ENCODE measurements around the gene SPSB3.

SPSB3 gene

GRCh38 chr16:1763521-1764511 lies 18.6 kb downstream of the SPSB3 start:
- DNase-seq (ENCODE audit: low spot score) = no peak

GRCh38 chr16:1762879-1763520 lies 19.4 kb downstream of the SPSB3 start:
- no peak for DNase-seq (ENCODE audit: low spot score)

- DNase-seq (ENCODE audit: low spot score) = no peak
These were observed 20.0 kb downstream of the SPSB3 start for GRCh38 chr16:1762196-1762878.

- no peak for DNase-seq (ENCODE audit: low spot score)
These were observed 20.6 kb downstream of the SPSB3 start for GRCh38 chr16:1761751-1762150.

- no peak for DNase-seq (ENCODE audit: low spot score)
These were observed 21.5 kb downstream of the SPSB3 start for GRCh38 chr16:1760911-1761310.

GRCh38 chr16:1759511-1759910 lies 22.9 kb downstream of the SPSB3 start:
- no peak for DNase-seq (ENCODE audit: low spot score)

- DNase-seq (ENCODE audit: low spot score) = no peak
These were observed 23.4 kb downstream of the SPSB3 start for GRCh38 chr16:1758923-1759322.

GRCh38 chr16:1757714-1758461 lies 24.5 kb downstream of the SPSB3 start:
- DNase-seq (ENCODE audit: low spot score) = no peak

- no peak for DNase-seq (ENCODE audit: low spot score)
These were observed 28.2 kb downstream of the SPSB3 start for GRCh38 chr16:1754204-1754603.

- DNase-seq (ENCODE audit: low spot score) = no peak
These were observed 29.5 kb downstream of the SPSB3 start for GRCh38 chr16:1752853-1753252.

GRCh38 chr16:1751946-1752345 lies 30.4 kb downstream of the SPSB3 start:
- DNase-seq (ENCODE audit: low spot score) = no peak

GRCh38 chr16:1749152-1750117 lies 32.9 kb downstream of the SPSB3 start:
- no peak for DNase-seq (ENCODE audit: low spot score)

- DNase-seq (ENCODE audit: low spot score) = no peak
These were observed 34.4 kb downstream of the SPSB3 start for GRCh38 chr16:1747934-1748333.

- DNase-seq (ENCODE audit: low spot score) = no peak
These were observed 35.6 kb downstream of the SPSB3 start for GRCh38 chr16:1746693-1747195.

- no peak for DNase-seq (ENCODE audit: low spot score)
These were observed 36.3 kb downstream of the SPSB3 start for GRCh38 chr16:1745900-1746692.

GRCh38 chr16:1745181-1745899 lies 37.0 kb downstream of the SPSB3 start:
- DNase-seq (ENCODE audit: low spot score) = no peak

- DNase-seq (ENCODE audit: low spot score) = no peak
These were observed 38.0 kb downstream of the SPSB3 start for GRCh38 chr16:1744338-1744840.

GRCh38 chr16:1743376-1744337 lies 38.7 kb downstream of the SPSB3 start:
- no peak for DNase-seq (ENCODE audit: low spot score)

Data from putamen (tissue), 1 donor.